ENCODE results near the gene SUGP1.
"Not testable (repeated sequence)": the region's sequence is repeated elsewhere in the genome, so short reads cannot be mapped to it uniquely, and the experiment has no call there.

Gene SUGP1

DNA sequence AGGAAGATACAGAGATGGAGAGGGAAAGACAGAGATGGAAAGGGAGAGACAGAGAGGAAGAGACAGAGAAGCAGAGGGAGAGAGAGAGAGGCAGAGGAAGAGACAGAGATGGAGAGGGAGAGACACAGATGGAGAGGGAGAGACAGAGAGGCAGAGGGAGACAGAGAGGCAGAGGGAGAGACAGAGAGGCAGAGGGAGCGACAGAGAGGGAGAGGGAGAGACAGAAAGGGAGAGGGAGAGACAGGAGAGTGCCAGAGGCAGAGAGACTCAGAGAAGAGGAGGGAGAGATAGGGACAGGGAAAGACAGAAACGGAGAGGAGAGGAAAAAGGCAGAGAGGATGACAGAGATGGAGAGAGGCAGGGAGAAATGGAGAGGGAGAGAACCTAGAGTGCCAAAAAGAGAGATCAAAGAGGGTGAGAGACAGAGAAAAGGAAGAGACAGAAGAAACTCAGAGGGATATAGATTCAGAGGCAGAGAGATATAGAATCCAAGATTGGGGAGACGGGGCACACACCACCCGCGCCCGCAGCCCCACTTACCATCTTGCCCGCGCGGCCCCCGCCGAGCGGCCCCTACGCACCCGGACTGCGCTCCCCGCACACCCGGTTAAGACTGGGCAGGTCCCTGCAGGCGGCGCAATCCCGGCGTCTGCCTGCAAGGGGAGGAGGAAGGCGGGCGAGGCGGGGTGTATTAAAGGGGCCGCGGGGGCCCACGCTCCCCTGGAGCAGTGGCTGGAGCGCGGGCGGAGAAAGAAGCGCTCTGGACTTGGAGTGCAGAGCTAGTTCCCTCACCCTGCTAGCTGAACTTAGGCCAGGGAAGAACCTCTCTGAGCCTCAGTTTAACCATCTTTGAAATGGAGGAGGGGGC, 57.9 kb downstream of the SUGP1 start:
- no peak for DNase-seq (ENCODE audit: low read depth in 2 of 2)

DNA sequence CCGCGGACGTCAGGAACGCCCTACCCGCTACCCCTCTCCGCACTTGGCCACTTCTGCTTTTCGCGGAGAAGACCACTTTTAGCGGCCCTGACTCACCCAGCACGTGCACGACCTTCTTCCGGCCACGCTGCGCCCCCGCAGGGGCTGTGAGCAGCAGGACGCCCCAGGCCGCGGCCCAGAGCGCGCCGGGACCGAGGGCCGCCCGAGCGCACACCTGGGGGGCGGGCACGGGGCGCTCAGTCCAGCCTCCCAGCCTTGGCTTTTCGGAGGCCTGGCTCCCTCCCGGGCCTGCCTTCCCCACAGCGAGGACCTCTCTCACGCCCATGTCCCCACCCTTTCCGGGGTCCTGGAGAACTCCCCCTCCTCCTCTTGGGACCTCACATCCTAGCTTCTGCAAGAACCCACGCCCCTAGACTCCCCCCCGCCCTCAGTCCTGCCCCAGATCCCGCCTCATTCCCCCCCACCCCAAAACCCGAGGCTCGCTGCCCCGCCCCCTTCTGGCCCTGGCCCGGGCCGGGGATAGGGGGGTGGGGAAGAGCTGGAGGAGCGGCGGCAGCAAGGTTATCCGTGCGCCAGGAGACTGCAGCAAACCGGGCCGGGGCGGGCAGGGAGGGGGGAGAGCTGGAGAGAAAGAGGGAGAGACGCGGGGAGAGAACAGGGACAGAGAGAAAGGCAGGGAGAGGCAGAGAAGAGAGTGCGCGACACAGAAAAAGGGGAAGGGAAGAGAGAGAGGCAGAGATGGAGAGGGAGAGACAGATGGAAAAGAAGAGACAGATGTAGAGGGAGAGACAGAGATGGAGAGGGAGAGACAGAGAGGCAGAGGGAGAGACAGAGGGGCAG, 58.7 kb downstream of the SUGP1 start:
- no peak for DNase-seq (ENCODE audit: low read depth in 2 of 2)

DNA sequence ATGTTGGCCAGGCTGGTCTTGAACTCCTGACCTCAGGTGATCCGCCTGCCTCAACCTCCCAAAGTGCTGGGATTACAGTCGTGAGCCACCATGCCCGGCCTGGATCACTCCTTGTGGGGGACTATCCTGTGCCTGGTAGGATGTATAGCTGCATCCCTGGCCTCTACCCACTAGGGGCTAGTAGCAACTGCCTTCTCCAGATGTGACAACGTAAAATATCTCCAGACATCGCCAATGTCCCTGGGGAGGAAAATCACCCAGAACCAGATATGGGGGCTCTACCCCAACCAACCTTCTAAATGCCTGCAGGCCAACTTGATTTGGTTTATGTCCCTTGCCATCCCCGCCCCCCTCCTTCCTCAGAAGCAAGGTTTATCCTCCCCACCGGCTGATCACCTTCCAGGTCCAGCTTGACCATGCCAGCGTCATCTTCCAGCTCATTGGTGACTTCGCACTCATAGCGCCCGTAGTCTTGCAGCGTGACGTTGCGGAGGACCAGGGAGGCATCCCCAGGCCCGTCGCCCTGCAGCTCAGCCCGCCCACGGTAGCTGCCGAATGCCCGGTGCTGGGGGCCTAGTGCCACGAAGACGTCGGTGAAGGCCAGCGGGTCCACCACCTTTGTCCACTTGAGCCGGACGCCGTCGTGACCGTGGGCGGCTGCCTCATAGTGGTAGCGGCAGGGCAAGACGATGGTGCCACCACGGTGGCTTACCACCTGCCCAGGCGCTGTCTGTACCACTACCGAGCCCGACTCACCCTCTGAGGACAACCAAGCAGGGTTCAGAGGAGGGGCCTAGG, 59.7 kb downstream of the SUGP1 start:
- no peak for DNase-seq (ENCODE audit: low read depth in 2 of 2)

DNA sequence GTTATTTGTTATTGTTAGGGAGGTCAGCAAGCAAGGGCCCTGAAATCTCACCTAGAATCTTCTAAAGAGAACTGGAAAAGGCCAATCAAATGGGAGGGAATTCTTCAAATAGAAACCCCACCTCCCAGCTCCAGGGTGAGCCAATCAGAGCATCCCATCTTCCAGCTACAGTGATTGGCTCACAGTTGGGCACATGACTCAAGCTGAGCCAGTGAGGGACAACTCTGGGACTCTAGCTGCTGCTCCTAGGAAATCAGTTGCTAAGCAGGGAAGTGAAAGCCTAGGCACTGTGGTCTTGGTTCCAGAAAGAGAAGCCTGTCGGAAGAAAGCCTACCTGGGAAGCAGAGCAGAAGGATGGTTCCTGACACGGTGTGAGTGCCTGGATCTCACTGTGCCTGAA, 60.6 kb downstream of the SUGP1 start:
- DNase-seq (ENCODE audit: low read depth in 2 of 2), result no peak

DNA sequence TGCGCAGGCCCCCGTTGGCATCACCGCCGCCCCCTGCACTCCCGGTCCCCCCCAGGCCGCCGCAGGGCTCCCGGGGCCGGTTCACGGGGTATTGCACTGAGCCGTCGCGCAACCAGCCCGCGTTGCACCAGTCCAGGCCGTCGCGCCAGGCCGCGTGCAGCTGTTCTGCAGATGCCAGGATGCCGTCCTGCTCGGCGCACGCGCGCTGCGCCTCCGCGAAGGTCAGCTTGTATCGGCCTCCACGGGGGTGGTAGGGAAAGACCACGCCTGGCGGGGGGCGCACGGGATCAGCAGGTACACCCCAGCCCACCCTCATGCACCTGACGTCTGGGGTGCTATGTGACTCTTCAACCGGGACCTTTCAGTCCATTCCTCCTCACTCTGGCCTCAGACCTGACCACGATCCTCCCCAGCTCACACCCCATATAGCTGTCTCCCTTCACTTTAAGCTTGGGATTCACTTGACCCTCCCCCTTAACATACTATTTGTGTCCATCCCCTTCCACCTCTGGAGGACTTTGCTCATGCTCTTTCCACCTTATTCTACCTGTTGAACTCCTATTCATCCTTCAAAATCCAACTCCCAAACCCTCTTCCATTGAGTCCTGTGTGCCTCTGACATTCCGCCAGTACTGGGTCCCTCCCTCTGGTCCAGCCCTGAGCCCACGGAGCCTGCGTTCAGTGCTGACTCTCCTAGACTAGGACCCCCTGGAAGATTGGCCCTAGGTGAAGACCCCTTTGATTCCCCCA, 61.5 kb downstream of the SUGP1 start:
- DNase-seq (ENCODE audit: low read depth in 2 of 2), result no peak

DNA sequence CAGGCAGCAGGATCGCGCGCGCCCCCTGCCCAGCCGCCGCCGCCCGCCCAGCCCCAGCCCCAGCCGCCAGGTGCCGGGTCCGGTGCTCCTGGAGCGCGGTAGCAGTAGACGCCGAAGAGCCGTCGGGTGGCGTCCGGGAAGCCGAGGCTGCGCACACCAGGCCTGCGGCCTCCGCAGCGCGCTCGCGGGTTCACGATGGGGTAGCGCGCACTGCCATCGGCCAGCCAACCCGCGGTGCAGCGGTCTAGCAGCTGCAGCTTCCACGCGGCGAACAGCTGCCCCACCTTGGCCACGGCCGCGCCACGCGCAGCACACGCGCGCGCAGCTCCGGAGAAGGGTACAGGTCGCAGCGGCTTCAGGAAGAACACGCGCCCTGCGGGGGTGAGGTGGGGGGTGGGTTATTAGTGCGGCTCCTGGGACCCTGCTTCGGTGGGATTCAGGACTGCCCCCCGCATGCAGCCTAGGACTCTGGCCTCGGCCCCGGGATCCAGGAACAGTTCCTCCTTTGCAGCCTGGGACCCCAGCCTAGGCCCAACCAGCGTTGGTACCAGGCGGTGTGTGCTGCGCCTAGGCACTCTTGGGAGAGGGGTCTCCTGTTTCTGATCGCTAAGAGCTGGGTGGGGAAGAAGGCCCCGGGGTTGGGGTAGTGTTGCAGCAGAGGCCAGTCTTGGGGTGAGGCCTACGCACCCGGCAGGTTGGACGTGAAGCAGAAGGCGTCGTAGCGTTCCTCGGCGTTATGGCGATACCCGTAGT, 62.3 kb downstream of the SUGP1 start:
- no peak for DNase-seq (ENCODE audit: low read depth in 2 of 2)

DNA sequence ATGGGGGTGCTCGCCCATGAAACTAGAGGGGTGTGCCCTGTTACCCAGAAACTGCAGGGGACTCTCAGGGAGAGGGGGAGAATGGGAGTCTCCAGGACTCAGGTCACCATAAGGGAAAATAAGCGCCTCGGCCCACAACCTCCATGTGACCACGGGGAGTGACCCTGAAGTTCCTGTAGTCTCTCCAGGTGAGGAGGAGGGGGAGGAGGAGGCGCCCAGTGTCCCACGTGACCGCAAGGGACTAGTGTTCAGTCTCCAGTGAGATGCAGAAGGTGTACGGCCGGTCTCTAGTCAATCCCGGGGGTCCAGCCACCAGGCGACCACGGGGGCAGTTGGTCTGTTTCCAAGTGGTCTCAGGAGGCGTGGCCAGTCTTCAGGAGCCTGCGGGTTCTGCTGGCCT, 63.2 kb downstream of the SUGP1 start:
- DNase-seq (ENCODE audit: low read depth in 2 of 2), result no peak

DNA sequence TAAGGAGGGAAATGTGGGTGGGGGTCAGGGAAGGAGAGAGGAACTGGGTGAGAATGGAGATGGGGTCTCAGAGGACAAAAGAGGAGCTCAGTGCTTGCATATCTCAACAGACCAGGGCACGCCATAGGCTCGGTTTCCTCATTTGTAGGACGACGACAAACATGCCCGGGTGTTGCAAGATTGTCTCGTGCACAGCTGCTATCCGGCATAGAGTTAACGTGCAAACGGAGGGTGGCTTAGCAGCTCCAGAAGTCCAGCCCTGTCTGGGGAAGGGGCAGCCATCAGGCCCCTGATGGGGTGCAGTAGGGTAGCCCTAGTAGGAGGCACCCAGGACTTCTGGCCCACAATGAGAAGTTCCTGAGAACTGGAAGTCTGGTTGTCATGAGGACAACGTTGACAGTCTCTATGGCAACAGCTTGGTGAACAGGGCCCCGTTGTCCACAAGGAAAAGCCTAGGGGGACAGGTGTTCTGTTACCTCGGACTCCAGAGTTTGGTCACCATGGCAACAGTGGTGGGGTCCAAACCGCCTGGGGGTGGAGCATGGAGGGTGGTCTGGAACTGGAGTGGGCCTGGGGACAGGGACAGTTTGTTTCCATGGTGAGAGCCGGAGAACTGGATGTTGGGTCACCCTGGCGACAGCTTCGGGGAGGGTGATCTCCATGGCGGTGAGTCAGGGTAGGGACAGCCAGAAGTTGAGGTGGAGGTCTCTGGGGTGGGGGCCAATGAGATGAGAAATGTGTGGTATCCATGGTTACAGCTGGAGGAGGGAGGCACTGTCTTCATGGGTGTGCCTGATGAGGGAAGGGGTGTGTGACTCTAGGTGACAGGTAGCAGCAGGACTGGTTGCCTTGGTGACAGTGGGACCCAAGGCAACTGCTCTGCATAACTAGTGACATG, 64.0 kb downstream of the SUGP1 start:
- no peak for DNase-seq (ENCODE audit: low read depth in 2 of 2)

DNA sequence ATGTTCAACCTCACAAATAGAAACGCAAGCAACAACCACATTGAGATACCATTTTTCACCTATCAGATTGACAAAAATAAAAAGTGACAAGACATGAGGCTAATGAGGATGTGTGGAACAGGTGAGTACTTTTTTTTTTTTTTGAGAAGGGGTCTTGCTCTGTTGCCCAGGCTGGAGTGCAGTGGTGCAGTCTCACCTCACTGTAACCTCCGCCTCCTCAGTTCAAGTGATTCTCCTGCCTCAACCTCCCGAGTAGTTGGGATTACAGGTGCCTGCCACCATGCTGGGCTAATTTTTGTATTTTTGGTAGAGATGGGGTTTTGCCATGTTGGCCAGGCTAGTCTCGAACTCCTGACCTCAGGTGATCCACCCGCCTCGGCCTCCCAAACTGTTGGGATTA, 66.9 kb downstream of the SUGP1 start:
- DNase-seq (ENCODE audit: low read depth in 2 of 2), result not testable (repeated sequence)

DNA sequence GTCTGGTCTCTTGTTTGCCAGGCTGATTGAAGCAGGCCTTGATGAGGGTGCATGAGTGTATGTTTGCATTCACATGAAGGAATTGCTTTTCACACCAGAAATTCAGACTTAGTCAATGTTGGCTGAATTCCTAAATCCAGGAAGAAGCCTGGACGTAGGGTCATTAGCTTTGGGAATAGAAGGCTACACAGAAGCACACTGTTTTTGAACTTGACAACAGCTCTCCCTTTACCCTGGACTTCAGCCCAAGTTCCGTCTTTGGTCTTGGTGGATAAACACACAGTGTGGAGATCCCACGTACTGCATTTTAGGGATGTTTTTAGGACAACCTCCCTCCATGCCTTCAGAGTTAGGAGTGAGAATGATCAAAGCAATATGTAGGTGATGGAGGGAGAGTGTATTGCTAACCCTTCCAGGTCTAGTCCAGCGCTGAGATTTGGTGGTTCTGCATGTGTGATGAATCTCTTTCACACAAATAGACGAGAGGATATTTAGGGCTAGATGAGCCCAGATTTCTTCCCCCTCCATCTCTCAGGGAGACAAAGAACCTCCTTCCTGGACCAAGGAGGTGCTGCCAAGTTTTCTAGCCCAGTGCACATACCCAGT, 70.0 kb downstream of the SUGP1 start:
- DNase-seq (ENCODE audit: low read depth in 2 of 2), result no peak

DNA sequence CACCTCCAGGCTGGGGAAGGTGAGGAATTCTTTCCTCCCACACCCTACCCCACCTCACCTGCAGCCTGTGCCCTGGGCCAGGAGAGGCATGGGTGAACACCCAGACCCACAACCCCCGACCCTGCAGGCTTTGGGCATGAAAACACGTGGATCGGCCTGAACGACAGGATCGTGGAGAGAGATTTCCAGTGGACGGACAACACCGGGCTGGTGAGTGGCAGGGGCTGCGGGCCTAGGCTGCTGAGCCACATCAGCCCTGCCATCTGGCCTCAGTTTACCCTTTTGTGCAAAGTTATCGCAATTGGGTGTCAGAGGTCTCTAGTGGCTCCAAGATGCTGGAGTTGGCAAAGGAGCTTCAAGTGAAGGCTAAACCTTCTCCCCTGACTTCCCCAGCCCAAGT, 79.8 kb downstream of the SUGP1 start:
- no peak for DNase-seq (ENCODE audit: low read depth in 2 of 2)

DNA sequence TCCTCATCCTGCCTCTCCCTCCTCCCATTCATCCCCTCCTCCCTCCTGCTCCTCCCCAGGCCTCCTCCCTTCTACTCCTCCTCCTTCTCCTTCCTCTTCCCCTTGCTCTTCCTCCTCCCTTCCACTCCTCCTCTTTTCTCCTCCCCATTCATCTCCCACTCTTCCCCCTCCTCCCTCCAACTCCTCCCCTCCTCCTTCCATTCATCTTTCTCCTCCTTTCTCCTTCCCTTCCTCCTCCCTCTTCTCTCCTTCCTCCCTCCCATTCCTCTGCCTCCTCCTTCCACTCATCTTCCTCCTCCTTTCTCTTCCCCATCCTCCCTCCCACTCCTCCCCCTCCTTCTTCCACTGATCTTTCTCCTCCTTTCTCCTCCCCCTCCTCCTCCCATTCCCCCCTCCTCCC, 80.6 kb downstream of the SUGP1 start:
- no peak for DNase-seq (ENCODE audit: low read depth in 2 of 2)

DNA sequence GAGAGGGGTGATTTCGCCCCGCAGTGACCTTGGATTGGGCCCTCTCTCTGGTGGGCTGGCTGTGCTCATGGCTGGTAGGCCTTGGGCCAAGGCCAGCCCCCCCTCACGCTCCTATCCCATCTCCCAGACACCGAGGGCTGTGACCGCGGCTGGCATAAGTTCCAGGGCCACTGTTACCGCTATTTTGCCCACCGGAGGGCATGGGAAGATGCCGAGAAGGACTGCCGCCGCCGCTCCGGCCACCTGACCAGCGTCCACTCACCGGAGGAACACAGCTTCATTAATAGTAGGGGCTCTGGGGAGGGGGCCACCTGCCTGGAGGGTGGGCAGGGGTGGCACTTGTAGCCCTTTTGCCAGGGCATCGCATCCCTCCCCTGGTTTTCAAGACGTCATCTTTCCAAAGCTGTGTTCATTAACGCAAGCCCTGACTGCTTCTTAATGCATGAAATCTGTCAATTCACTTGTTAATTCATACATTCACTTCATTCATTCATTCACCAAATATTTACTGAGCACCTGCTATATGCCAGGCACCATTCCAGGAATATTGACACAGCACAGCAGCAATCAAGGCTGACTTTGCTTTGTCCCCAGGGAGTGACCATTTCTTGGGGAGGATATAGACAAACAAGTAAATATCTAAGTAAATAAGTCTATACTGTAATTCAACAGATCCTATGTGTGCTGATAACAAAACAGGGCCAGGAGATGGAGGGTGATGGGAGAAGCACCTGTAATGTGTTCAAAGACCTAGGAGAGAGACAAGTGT, 82.0 kb downstream of the SUGP1 start:
- no peak for DNase-seq (ENCODE audit: low read depth in 2 of 2)

DNA sequence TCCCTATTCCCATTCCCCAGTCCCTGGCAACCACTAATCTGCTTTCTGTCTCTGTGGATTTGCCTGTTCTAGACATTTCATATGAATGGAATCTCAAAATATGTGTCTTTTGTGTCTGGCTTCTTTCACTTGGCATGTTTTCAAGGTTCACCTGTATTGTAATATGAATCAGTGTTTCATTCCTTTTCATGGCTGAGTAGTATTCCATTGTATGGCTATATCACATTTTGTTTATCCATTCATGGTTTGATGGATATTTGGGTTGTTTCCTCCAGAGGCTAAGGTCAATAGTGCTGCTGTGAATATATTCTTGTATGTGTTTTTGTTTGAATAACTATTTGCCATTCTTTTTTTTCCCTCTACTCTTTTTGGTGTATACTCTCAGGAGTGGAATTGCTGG, 84.1 kb downstream of the SUGP1 start:
- DNase-seq (ENCODE audit: low read depth in 2 of 2), result no peak

DNA sequence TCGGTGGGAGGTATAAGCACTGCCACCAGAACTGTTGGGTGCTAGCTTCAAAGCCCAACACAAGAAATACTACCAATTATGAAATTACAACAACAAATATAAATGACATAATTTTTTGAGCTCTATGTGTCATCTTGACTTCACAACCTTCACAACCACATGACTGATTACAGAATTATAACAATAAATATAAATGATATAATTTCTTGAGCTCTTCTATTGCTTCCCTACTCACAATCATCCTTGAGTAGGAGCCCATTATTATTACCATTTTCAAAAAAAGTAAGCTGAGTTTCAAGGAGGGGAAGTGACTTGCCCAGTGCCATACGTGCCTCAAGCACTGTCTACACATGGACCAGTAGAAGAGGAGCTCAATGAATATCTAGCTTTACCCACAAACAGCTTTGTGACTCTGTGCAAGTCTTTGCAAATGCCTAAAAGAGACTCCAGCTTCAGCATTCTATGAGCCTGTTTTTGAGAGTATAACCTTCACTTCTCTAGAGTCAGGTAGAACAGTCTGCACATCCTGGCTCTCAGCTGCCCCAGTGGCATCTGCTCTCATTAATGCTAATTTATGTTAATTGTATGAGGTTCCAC, 86.0 kb downstream of the SUGP1 start:
- no peak for DNase-seq (ENCODE audit: low read depth in 2 of 2)

DNA sequence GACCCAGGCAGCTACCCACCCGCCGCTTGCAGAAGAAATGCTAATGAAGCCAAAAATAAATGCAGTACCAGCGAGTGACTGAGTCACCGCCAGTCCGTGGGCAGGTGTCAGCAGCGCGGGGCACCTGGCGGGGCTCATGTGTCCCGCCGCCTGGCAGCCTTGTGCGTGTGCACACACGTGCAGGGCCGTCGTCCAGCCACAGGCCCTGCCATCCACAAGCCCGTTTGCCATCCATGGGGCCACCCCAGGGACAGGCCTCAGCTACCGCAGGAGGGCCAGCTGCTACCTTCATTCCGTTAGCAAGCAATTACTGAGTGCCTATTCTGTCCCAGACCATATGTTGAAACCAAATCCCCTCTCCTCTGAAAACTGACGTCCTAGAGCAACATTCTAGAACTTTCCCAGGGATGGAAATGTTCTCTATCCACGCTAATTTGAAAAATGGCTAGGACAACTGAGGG, 88.0 kb downstream of the SUGP1 start:
- no peak for DNase-seq (ENCODE audit: low read depth in 2 of 2)

DNA sequence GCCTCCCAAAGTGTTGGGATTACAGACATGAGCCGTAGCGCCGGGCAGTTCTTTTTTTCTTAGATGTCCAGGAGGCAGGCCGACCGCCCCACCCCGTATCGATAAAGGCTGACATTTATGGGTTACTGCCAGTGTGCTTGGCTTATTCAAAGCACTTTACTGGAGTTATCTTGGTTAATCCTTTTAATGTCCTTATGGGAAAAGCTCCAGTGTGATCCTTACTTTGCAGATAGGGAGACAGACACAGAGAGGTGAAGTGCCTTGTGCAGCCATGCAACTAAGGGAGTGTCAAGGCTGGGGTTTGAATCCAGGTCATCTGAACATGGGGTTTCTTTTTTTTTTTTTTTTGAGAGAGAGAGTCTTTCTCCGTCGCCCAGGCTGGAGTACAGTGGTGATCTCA, 89.3 kb downstream of the SUGP1 start:
- DNase-seq (ENCODE audit: low read depth in 2 of 2), result no peak

DNA sequence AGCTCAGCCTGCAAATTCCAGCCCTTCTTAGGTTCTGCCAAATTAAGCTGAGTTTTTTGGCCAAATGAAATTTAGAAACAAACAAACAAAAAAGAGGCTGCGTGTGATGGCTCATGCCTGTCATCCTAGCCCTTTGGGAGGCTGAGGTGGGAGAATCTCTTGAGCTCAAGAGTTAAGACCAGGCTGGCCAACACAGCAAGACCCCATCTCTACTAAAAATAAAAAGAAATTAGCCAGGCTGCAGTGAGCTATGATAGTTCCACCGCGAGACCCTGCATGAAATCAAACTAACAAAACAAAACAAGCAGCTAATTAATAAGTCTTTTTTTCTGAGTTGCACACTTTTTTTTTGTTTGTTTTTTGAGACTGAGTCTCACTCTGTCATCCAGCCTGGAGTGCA, 90.6 kb downstream of the SUGP1 start:
- DNase-seq (ENCODE audit: low read depth in 2 of 2), result no peak

Measured in stimulated activated CD4-positive, alpha-beta T cell treated with anti-CD3 and anti-CD28 coated beads, Interleukin-4, amount 100 ng/mL, for 48 hours (primary cell).